ENCODE results near the gene STK33. TPM values are rescaled to one million over a fixed set of nuclear protein-coding genes. Genes with fewer than 3 reads are reported as not detected.

Gene STK33
- total and polyA plus RNA-seq, 2 of the 13 experiments (the other 11 are each of a cell fraction or from before 2014, with no cell fraction given) = 2.7 to 12.6 TPM

- TF ChIP-seq, protein P1, sequence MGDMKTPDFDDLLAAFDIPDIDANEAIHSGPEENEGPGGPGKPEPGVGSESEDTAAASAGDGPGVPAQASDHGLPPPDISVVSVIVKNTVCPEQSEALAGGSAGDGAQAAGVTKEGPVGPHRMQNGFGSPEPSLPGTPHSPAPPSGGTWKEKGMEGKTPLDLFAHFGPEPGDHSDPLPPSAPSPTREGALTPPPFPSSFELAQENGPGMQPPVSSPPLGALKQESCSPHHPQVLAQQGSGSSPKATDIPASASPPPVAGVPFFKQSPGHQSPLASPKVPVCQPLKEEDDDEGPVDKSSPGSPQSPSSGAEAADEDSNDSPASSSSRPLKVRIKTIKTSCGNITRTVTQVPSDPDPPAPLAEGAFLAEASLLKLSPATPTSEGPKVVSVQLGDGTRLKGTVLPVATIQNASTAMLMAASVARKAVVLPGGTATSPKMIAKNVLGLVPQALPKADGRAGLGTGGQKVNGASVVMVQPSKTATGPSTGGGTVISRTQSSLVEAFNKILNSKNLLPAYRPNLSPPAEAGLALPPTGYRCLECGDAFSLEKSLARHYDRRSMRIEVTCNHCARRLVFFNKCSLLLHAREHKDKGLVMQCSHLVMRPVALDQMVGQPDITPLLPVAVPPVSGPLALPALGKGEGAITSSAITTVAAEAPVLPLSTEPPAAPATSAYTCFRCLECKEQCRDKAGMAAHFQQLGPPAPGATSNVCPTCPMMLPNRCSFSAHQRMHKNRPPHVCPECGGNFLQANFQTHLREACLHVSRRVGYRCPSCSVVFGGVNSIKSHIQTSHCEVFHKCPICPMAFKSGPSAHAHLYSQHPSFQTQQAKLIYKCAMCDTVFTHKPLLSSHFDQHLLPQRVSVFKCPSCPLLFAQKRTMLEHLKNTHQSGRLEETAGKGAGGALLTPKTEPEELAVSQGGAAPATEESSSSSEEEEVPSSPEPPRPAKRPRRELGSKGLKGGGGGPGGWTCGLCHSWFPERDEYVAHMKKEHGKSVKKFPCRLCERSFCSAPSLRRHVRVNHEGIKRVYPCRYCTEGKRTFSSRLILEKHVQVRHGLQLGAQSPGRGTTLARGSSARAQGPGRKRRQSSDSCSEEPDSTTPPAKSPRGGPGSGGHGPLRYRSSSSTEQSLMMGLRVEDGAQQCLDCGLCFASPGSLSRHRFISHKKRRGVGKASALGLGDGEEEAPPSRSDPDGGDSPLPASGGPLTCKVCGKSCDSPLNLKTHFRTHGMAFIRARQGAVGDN (CRISPR knock-in tag; IDR thresholded peaks at IDR 0.05) = no peak
- no peak for TF ChIP-seq BRCA1 (CRISPR knock-in tag; IDR thresholded peaks at IDR 0.05)
- TF ChIP-seq, protein P2, sequence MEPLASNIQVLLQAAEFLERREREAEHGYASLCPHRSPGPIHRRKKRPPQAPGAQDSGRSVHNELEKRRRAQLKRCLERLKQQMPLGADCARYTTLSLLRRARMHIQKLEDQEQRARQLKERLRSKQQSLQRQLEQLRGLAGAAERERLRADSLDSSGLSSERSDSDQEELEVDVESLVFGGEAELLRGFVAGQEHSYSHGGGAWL (CRISPR knock-in tag; IDR thresholded peaks at IDR 0.05) = no peak
- TF ChIP-seq CHD4 (IDR thresholded peaks at IDR 0.05; ENCODE audit: borderline replicate concordance, low read length) = no peak
- TF ChIP-seq RNF219 (CRISPR knock-in tag; IDR thresholded peaks at IDR 0.05) = no peak
- no peak for TF ChIP-seq ZNF724P (CRISPR knock-in tag; IDR thresholded peaks at IDR 0.05; ENCODE audit: borderline replicate concordance)
- TF ChIP-seq TBL1XR1 (IDR thresholded peaks at IDR 0.05; ENCODE audit: borderline replicate concordance, low read length, partially characterized antibody) = no peak
- TF ChIP-seq, protein P3, sequence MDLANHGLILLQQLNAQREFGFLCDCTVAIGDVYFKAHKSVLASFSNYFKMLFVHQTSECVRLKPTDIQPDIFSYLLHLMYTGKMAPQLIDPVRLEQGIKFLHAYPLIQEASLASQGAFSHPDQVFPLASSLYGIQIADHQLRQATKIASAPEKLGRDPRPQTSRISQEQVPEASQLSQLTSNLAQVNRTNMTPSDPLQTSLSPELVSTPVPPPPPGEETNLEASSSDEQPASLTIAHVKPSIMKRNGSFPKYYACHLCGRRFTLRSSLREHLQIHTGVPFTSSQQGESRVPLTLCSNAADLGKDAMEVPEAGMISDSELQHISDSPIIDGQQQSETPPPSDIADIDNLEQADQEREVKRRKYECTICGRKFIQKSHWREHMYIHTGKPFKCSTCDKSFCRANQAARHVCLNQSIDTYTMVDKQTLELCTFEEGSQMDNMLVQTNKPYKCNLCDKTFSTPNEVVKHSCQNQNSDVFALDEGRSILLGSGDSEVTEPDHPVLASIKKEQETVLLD (CRISPR knock-in tag; IDR thresholded peaks at IDR 0.05; ENCODE audit: low read depth) = no peak
- no peak for TF ChIP-seq DNMT3B (CRISPR knock-in tag; conservative IDR thresholded peaks at IDR 0.05)
- TF ChIP-seq, protein P4, sequence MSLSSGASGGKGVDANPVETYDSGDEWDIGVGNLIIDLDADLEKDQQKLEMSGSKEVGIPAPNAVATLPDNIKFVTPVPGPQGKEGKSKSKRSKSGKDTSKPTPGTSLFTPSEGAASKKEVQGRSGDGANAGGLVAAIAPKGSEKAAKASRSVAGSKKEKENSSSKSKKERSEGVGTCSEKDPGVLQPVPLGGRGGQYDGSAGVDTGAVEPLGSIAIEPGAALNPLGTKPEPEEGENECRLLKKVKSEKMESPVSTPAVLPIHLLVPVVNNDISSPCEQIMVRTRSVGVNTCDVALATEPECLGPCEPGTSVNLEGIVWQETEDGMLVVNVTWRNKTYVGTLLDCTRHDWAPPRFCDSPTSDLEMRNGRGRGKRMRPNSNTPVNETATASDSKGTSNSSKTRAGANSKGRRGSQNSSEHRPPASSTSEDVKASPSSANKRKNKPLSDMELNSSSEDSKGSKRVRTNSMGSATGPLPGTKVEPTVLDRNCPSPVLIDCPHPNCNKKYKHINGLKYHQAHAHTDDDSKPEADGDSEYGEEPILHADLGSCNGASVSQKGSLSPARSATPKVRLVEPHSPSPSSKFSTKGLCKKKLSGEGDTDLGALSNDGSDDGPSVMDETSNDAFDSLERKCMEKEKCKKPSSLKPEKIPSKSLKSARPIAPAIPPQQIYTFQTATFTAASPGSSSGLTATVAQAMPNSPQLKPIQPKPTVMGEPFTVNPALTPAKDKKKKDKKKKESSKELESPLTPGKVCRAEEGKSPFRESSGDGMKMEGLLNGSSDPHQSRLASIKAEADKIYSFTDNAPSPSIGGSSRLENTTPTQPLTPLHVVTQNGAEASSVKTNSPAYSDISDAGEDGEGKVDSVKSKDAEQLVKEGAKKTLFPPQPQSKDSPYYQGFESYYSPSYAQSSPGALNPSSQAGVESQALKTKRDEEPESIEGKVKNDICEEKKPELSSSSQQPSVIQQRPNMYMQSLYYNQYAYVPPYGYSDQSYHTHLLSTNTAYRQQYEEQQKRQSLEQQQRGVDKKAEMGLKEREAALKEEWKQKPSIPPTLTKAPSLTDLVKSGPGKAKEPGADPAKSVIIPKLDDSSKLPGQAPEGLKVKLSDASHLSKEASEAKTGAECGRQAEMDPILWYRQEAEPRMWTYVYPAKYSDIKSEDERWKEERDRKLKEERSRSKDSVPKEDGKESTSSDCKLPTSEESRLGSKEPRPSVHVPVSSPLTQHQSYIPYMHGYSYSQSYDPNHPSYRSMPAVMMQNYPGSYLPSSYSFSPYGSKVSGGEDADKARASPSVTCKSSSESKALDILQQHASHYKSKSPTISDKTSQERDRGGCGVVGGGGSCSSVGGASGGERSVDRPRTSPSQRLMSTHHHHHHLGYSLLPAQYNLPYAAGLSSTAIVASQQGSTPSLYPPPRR (CRISPR knock-in tag; IDR thresholded peaks at IDR 0.05; ENCODE audit: borderline replicate concordance) = no peak
- TF ChIP-seq ZMYM2 (CRISPR knock-in tag; IDR thresholded peaks at IDR 0.05) = no peak
- no peak for TF ChIP-seq ZC3H13 (CRISPR knock-in tag; IDR thresholded peaks at IDR 0.05)
- no peak for TF ChIP-seq BRD4 (CRISPR knock-in tag; IDR thresholded peaks at IDR 0.05)
Observed at GRCh38 chr11:8624698-8625097, 30.7 kb upstream of the STK33 start (continued).
